ENCODE results near the gene ASTN2.

GRCh38 chr9:116843863-116844620 lies 570.8 kb downstream of the ASTN2 start:
- no peak for TF ChIP-seq CTCF (IDR thresholded peaks at IDR 0.05; ENCODE audit: low read length)
- no peak for TF ChIP-seq EZH2phosphoT487 (IDR thresholded peaks at IDR 0.05; ENCODE audit: low read length)
- TF ChIP-seq EZH2 (optimal IDR thresholded peaks at IDR 0.05; ENCODE audit: low read depth, low read length), result no peak

All from MM.1S (cell line).